ENCODE measurements around the gene FKTN. TPM values are rescaled to one million over a fixed set of nuclear protein-coding genes. Genes with fewer than 3 reads are reported as not detected.
A peak's percentile ranks its signal among the peaks of the same experiment; 100 is the strongest.
"Not testable (repeated sequence)": the region's sequence is repeated elsewhere in the genome, so short reads cannot be mapped to it uniquely, and the experiment has no call there.

Gene FKTN
- total and polyA plus RNA-seq, 9 donors = 3.8 to 19.5 (median 12.9) TPM

GRCh38 chr9:105572455-105572854 lies 14.5 kb downstream of the FKTN start:
- DNase-seq = no peak
- no peaks in the 10 kb centered on the region for H3K36me3 ChIP-seq
- no peak overlapping the region for H3K4me3 ChIP-seq
- H3K27me3 ChIP-seq = no peaks in the 10 kb centered on the region
- no peak overlapping the region for H3K27ac ChIP-seq
- H3K4me1 ChIP-seq (ENCODE audit: insufficient read depth) = no peaks in the 10 kb centered on the region
- H3K9me3 ChIP-seq = no peaks in the 10 kb centered on the region
- TF ChIP-seq CTCF (IDR thresholded peaks at IDR 0.05) (no peak), EP300 (IDR thresholded peaks at IDR 0.05) (no peak), POLR2A (IDR thresholded peaks at IDR 0.05) (no peak)
- intact Hi-C loops (cut with DNase I) = no loop called here

- H3K9me3 ChIP-seq; intact Hi-C loops (cut with DNase I); H3K27ac ChIP-seq; H3K4me1 ChIP-seq (ENCODE audit: insufficient read depth); DNase-seq; H3K4me3 ChIP-seq; H3K36me3 ChIP-seq; H3K27me3 ChIP-seq: not testable (repeated sequence)
- WGBS, 3 donors = 94 to 99% (median 98%) methylated on average over 6 of the region's 6 CpGs
Measured at GRCh38 chr9:105579952-105580351, 22.0 kb downstream of the FKTN start.

- H3K4me1 ChIP-seq (ENCODE audit: insufficient read depth); H3K27me3 ChIP-seq; intact Hi-C loops (cut with DNase I); DNase-seq; H3K9me3 ChIP-seq; H3K36me3 ChIP-seq; H3K4me3 ChIP-seq; H3K27ac ChIP-seq: not testable (repeated sequence)
- 65 to 77% (median 71%) methylated on average over 16 of the region's 16 CpGs for WGBS, 3 donors
Measured at GRCh38 chr9:105581550-105581949, 23.6 kb downstream of the FKTN start.

GRCh38 chr9:105593145-105593544 lies 35.2 kb downstream of the FKTN start:
- WGBS, 3 donors = 80 to 94% (median 88%) methylated on average over 3 of the region's 3 CpGs
- no peak overlapping the region for H3K27ac ChIP-seq
- H3K9me3 ChIP-seq = peaks cover 0 to 7% of the 10 kb centered on the region in 2 donors
- no peaks in the 10 kb centered on the region for H3K36me3 ChIP-seq
- no peak overlapping the region for H3K4me3 ChIP-seq
- no peaks in the 10 kb centered on the region for H3K27me3 ChIP-seq
- no peak for DNase-seq
- intact Hi-C loops (cut with DNase I) = no loop called here
- H3K4me1 ChIP-seq (ENCODE audit: insufficient read depth) = no peaks in the 10 kb centered on the region
- TF ChIP-seq CTCF (IDR thresholded peaks at IDR 0.05) (no peak), EP300 (IDR thresholded peaks at IDR 0.05) (no peak), POLR2A (IDR thresholded peaks at IDR 0.05) (no peak)

- no peak for TF ChIP-seq POLR2A (IDR thresholded peaks at IDR 0.05)
- TF ChIP-seq CTCF (IDR thresholded peaks at IDR 0.05) = peak in 2 of 3 donors; percentile 9 to 21
- WGBS, 3 donors = 54 to 63% (median 55%) methylated on average over 6 of the region's 6 CpGs
- H3K27me3 ChIP-seq = no peaks in the 10 kb centered on the region
- H3K4me3 ChIP-seq = no peak overlapping the region
- no peaks in the 10 kb centered on the region for H3K4me1 ChIP-seq (ENCODE audit: insufficient read depth)
- H3K27ac ChIP-seq = no peak overlapping the region
- intact Hi-C loops (cut with DNase I) = no loop called here
- DNase-seq = no peak
- no peaks in the 10 kb centered on the region for H3K9me3 ChIP-seq
- no peaks in the 10 kb centered on the region for H3K36me3 ChIP-seq
Measured at GRCh38 chr9:105608721-105609598, 51.0 kb downstream of the FKTN start.
